ENCODE data around the gene SPSB1.

SPSB1 gene

DNA sequence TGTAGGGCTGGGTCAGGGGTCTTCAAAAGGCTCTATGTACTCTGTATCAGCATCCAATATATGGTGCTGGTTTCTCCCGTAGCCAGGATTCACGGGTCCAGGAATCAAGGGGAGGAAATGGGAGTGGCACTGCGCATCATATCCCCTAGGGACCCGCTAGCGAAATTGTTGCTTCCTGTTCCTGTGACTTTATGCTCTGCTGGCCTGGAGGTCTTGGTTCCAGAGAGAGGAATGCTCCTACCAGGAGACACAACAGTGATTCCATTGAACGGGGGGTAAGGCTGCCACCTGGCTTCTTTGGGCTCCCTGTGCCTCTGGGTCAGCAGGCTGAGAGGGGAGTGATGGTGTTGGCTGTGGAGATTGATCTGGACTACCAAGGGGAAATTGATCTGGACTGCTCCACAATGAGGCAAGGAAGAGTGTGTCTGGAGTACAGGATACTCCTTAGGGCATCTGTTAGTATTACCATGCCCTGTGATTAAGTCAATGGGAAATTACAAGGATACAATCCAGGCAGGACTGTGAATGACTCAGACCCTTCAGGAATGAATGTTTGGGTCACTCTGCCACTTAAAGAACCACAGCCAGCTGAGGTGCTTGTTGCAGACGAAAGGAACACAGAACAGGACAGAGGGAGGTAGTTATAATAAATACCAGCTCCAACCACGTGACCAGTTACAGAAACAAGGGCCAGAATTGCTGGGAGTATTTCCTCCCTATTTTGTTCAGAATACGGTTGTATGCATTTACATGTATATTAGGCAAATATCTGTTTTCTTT is 10.2 kb downstream of the SPSB1 start:
- no peak for DNase-seq

- DNase-seq: no peak
Observed at GRCh38 chr1:9303916-9304315, 11.2 kb downstream of the SPSB1 start.

- no peak for DNase-seq
Observed at GRCh38 chr1:9305216-9305615, 12.5 kb downstream of the SPSB1 start.

DNA sequence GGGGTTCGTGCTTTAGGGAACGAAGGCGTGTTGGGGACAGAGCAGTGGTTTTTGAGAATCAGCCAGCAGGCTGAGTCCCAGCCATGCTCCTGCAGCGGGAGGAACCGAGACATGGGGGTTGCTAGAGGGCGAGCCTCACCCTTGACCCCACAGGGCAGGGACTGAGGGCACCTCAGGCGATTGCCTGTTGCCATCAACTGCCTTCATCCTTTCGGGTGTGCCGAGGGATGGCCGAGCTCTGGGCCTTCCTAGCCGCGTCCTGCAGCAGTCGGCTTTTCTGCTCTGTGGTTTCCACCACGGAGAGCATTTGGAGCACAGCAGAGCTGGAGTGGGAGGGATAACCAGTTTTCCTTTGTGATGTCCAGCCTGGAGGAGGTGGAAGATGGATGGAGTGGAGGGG is 13.3 kb downstream of the SPSB1 start:
- no peak for DNase-seq

DNA sequence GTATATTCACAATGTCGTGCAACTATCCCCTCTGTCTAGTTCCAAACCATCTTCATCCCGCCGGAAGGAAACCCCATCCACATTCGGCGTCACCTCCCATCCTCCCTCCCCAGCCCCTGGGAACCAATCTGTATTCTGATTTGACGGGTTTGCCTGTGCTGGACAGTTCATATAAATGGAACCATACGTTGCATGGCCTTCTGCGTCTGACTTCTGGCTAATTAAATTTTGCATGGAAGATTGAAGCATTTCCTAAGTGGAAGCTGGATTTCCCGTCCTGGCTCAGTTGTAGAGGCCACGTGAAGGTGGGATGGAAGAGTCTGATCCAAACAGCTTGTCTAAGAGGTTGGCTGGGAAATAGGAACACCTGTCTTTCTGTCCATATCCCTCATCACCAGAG is 14.6 kb downstream of the SPSB1 start:
- DNase-seq: no peak

DNA sequence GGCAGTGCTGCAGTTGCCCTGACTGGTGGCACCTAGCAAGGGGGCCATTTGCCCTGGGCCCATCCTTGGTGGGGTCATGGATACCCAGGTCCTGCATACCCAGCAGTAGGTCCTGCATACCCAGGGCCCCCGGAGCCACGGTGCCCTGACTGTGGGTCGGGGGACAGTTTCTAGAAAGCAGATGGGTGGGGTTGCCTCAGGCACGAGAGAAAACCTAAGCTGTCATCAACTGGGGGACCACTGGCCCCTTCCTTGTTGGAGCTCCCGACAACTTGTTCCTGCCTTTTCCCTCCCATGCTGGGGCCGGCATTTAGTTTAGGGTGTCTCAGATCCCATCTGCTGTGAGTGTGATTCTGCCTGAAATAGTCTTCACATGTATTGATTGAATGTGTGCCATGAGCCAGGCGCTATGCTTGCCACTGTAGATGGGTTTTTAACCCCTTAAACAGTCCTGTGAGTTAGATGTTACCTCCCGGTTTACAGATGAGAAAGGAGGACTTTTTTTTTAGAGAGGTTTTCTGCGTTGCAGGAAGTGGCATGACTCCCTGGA is 15.6 kb downstream of the SPSB1 start:
- no peak for DNase-seq

GRCh38 chr1:9309080-9309479 is 16.4 kb downstream of the SPSB1 start:
- DNase-seq: no peak

GRCh38 chr1:9309991-9310390 is 17.3 kb downstream of the SPSB1 start:
- DNase-seq: no peak

DNA sequence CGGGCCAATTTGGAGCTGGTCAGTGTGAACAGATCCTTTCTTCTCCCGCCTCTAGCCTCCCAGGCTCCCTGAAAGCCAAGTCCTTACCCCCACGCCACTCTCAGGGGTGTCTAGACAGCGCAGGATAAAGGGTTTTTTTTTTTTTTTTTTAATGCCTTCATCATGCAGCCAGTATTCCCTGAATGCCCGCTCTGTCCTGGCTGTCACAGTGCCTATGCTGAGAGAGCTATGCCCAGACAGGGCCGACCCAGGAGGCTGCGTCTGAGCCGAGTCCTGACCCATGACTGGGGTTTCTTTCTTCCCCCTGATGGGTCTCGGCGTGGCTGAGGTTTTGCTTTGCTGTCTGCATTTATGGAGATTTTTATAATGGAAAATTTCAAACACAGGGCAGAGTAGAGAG is 18.3 kb downstream of the SPSB1 start:
- DNase-seq: no peak

DNA sequence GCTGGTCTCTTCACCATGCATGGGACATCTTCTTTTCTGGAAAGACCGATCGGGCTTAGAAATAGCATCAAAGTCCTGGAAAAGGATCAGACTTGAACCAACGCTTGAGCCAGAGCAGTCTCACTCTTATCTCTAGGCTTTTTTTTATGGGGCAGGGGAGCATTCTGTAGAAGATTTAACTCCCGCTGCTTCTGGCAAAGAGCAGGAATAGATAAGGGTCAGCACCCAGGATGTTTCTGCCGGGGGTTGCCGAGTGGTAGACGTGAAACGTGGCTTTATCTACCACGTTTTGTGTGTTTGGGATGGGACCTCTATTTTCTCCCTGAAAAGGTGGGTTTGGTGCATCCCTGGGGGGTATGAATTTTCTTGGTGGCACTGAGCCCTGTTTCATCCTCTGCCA is 18.8 kb downstream of the SPSB1 start:
- DNase-seq: no peak

- DNase-seq: no peak
Observed at GRCh38 chr1:9312168-9312720, 19.6 kb downstream of the SPSB1 start.

GRCh38 chr1:9313576-9313975 is 20.9 kb downstream of the SPSB1 start:
- no peak for DNase-seq

DNA sequence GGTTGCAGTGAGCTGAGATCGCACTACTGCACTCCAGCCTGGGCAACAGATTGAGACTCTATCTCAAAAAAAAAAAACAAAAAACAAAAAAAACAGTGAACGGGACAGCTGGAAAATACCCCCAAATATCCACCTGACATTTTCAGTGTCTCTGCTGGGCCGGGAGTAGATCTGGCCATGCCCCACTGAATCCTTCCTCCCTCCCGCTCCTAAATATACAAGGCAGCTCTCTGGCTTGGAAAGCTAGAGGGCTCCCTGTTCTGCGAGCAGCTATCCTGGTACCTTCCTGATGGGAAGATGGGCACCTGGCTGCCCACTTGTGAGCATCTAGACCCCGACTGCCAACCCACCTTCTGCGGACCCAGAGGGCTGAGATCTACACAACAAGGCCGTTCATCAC is 21.4 kb downstream of the SPSB1 start:
- no peak for DNase-seq

- DNase-seq: no peak
Observed at GRCh38 chr1:9314711-9315379, 22.2 kb downstream of the SPSB1 start.

GRCh38 chr1:9315411-9316079 is 22.9 kb downstream of the SPSB1 start:
- peak; percentile 31 for DNase-seq

GRCh38 chr1:9316080-9316444 is 23.4 kb downstream of the SPSB1 start:
- DNase-seq: no peak

GRCh38 chr1:9316512-9316911 is 23.8 kb downstream of the SPSB1 start:
- DNase-seq: no peak

DNA sequence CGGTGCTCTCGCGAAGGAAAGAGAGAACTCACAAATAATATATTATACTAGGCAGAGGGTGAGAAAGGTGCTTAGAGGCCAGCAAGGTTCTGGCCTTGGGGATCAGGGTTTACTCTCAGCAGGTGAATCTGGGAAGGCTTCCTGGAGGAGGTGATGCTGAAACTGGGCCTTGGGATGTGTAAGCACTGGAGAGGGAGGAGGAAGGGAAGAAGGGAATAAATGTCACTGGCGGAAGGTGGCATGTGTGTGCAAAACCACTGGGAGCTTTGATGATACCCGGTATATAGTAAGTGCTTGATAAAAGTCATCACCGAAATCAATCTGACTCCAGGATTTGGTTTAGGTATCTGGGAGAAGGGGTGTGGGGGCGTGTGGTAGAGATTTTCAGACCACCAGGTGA is 24.4 kb downstream of the SPSB1 start:
- no peak for DNase-seq

DNA sequence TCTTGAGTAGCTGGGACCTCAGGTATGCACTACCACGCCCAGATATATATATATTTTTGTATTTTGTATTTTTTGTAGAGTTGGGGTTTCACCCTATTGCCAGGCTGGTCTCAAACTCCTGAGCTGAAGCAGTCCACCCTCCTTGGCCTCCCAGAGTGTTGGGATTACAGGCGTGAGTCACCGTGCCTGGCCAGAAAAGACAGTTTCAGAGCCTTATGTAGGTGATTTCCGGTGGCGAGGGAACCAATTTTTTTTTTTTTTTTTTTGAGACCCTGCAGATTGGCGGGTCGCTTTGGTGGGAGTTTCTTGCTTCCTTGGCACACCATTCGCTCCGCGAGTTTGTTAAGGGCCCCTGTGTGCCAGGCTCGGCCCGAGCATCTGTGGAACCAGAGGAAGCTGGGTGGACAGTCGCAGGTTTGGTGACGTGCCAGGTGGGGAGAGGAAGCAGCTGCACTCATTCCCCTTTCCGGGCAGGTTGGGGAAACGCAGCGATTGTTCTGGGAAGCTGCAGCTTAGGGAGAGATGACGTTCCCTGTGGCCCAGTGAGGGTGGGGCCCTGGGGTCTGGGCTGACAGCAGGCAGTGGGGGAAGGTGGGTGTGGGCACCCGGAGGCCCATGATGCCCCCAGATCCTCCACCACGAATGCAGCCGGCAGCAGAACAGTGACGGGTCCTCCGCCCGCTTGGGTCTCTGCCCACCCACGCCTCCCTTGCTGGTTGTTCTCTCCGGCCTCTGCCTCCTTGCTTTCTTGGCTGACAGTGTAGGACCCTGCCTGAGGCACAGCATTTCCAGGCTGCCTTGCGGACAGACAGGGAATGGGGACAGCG is 25.1 kb downstream of the SPSB1 start:
- DNase-seq: no peak

DNA sequence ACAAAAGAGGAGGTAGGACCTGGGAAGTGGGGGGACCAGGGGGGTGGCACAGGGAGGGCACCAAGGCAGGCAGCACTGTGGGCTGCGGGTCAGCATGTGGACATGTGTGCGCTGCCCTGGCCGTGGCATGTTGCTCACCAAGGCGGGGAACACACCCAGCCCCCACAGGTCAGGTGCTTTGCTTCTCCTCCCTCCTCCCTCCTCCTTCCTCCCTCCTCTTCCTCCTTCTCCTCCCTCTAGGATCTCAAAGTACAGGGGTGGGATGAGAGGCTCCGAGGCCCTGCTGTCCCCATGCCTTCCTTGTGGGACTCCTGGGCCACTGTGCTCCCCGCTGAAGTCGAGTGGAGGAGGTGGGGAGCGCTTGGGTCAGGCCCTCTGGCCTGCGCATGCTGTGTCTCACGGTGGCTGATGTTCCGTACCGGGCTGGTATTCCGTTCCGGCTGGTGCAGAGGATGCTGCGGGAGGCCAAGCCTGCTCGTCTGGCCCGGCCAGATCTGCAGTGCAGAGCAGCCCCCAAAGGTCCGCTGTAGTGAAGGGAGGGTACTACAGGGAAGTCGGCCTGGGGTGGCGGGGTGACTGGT is 26.6 kb downstream of the SPSB1 start:
- DNase-seq: no peak

DNA sequence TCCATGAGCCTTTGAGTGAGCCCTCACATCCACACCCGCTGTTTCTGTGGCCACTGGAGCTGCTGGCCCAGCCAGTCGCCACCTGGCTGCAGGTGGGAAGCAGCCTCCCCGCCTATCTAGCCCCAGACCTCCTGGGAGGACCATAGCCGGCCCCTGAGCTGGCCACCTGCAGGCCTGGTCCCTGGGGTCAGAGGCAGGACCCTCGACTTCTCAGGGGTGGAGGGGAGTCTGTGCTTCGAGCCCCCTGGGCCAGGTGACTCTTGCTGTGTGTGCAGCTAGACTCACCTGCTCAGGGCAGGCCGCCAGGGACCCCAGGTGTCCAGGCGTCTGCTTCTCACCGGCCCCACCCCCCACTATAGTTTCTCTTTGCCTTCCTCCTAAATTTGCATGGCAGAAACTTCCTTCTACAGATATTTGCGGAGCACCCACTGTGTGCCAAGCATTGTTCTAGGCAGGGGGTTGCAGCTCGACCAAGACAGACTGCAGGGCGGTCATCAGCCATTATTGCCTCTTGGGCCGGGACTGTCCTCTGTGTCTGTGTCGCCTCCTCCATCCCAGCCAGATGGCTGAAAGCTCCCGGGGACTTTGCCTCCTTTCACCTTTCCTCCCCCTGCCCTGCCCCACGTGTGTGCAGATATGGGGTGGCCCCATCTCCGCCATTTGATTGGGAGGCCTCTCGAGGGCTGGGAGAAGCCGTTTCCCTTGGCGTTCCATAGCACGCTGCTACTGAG is 27.3 kb downstream of the SPSB1 start:
- no peak for DNase-seq
